Tibial nerve (tissue), 4 donors: Measurements from ENCODE around the gene MAGEF1. TPM values are rescaled to one million over a fixed set of nuclear protein-coding genes. Genes with fewer than 3 reads are reported as not detected.

Source experiments
- DNase-seq, 2 donors: peaks; one replicate each; pipeline ENCODE4 v3.0.0-alpha.2; 2019; ENCODE audit warnings: low spot score in 2 of 2
- H3K27ac ChIP-seq, 4 donors: fragments of 200-600 bp; sonication (generic) in 3 of 4; one replicate each; pipeline ENCODE4 v1.5.1; 2017 to 2019; ENCODE audit warnings: mild to moderate bottlenecking in 1 of 4
- H3K27me3 ChIP-seq, 2 donors: fragments of 200-600 bp; sonication (generic) in 1 of 2; one replicate each; pipeline versions ENCODE4 v1.5.1 to v1.6.0; 2017 to 2019
- H3K36me3 ChIP-seq, 3 donors: fragments of 200-600 bp; sonication (generic); one replicate each; pipeline ENCODE4 v1.5.1; 2018 to 2019
- H3K4me1 ChIP-seq, 4 donors: fragments of 200-600 bp; sonication (generic) in 3 of 4; one replicate each; pipeline ENCODE4 v1.5.1; 2017 to 2019
- H3K4me3 ChIP-seq, 4 donors: fragments of 200-600 bp; sonication (generic) in 3 of 4; one replicate each; pipeline ENCODE4 v1.5.1; 2017 to 2019; ENCODE audit warnings: mild to moderate bottlenecking in 1 of 4, moderate library complexity in 1 of 4
- H3K9me3 ChIP-seq, 4 donors: fragments of 200-600 bp; sonication (generic) in 3 of 4; one replicate each; pipeline ENCODE4 v1.5.1; 2017 to 2019
- EP300 ChIP-seq, 2 donors: sonication (generic); formaldehyde crosslinking; IDR thresholded peaks; one replicate each; pipeline ENCODE4 v1.6.1; 2017; ENCODE audit warnings: antibody characterized with exemption in 2 of 2, mild to moderate bottlenecking in 1 of 2
- POLR2A ChIP-seq, 2 donors: fragments of 450-650 bp; IDR thresholded peaks; one replicate each; pipeline ENCODE4 v1.6.1; 2017; ENCODE audit warnings: antibody characterized with exemption in 2 of 2, mild to moderate bottlenecking in 2 of 2, moderate library complexity in 2 of 2
- WGBS, 2 donors: methylation state at CpG; one replicate each; pipeline ENCODE4 v1.1.5; 2018; 5-methylcytosine and 5-hydroxymethylcytosine counted together
- total RNA-seq, 4 donors: library from RNA; depleted of rRNA; stranded (reverse); fragments of >200 nt; gene quantifications; one replicate each; pipeline ENCODE4 v1.1.0, GENCODE V29; 2016
- TF ChIP-seq, protein P1 (sequence below), 5 experiments: fragments of 200-600 bp in 3 of 5; fragments of 450-650 bp in 2 of 5; sonication (generic) in 3 of 5; IDR thresholded peaks; one replicate each; pipeline ENCODE4 v1.5.1; 2016 to 2019; ENCODE audit warnings: antibody characterized with exemption in 5 of 5, mild to moderate bottlenecking in 3 of 5, moderate library complexity in 2 of 5

The MAGEF1 gene
- total RNA-seq, 4 donors from 2014 or later: 29.6 to 48.1 (median 42.4) TPM

DNA sequence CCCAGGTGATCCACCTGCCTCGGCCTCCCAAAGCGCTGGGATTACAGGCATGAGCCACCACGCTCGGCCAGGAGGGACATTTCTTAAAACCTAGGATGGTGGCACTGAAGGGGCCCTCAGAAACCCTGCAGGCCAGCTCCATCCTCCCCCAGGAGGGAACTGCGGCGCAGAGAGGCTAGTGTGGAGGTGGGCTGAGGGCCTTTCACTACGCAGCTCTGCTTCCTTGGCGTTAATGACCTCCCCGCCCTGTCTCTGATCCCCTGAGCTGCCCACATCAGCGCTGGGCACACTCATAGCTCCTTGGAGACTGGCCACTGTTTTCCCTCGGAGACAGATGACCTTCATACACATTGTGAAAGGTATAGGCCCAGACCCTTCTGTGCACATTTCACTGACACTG lies 46.2 kb upstream of the MAGEF1 start:
- TF ChIP-seq, protein P1, sequence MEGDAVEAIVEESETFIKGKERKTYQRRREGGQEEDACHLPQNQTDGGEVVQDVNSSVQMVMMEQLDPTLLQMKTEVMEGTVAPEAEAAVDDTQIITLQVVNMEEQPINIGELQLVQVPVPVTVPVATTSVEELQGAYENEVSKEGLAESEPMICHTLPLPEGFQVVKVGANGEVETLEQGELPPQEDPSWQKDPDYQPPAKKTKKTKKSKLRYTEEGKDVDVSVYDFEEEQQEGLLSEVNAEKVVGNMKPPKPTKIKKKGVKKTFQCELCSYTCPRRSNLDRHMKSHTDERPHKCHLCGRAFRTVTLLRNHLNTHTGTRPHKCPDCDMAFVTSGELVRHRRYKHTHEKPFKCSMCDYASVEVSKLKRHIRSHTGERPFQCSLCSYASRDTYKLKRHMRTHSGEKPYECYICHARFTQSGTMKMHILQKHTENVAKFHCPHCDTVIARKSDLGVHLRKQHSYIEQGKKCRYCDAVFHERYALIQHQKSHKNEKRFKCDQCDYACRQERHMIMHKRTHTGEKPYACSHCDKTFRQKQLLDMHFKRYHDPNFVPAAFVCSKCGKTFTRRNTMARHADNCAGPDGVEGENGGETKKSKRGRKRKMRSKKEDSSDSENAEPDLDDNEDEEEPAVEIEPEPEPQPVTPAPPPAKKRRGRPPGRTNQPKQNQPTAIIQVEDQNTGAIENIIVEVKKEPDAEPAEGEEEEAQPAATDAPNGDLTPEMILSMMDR (IDR thresholded peaks at IDR 0.05): no peak
- TF ChIP-seq POLR2A (IDR thresholded peaks at IDR 0.05): no peak
- TF ChIP-seq EP300 (IDR thresholded peaks at IDR 0.05): no peak
- Histone ChIP-seq H3K27ac (no peak overlapping the region), H3K9me3 (no peaks in the 10 kb centered on the region), H3K27me3 (no peaks in the 10 kb centered on the region), H3K4me1 (peaks cover 0 to 24% (median 3%) of the 10 kb centered on the region in 4 donors), H3K4me3 (no peak overlapping the region), H3K36me3 (no peaks in the 10 kb centered on the region)
- DNase-seq: no peak
- WGBS, 2 donors: 95 to 99% methylated on average over 11 of the region's 11 CpGs

- no peaks in the 10 kb centered on the region for H3K36me3 ChIP-seq
- TF ChIP-seq, protein P1 (IDR thresholded peaks at IDR 0.05): no peak
- TF ChIP-seq POLR2A (IDR thresholded peaks at IDR 0.05) (no peak), EP300 (IDR thresholded peaks at IDR 0.05) (no peak)
- no peaks in the 10 kb centered on the region for H3K27me3 ChIP-seq
- peak; percentile 26 to 37 for DNase-seq
- no peaks in the 10 kb centered on the region for H3K9me3 ChIP-seq
- peak overlapping the region in 1 of 4 donors; percentile 43 for H3K27ac ChIP-seq
- WGBS, 2 donors: 48 to 52% methylated on average over 17 of the region's 17 CpGs
- peaks cover 0 to 24% (median 3%) of the 10 kb centered on the region in 4 donors for H3K4me1 ChIP-seq
- H3K4me3 ChIP-seq: no peak overlapping the region
Measured at GRCh38 chr3:184757022-184757651, 45.3 kb upstream of the MAGEF1 start.

DNA sequence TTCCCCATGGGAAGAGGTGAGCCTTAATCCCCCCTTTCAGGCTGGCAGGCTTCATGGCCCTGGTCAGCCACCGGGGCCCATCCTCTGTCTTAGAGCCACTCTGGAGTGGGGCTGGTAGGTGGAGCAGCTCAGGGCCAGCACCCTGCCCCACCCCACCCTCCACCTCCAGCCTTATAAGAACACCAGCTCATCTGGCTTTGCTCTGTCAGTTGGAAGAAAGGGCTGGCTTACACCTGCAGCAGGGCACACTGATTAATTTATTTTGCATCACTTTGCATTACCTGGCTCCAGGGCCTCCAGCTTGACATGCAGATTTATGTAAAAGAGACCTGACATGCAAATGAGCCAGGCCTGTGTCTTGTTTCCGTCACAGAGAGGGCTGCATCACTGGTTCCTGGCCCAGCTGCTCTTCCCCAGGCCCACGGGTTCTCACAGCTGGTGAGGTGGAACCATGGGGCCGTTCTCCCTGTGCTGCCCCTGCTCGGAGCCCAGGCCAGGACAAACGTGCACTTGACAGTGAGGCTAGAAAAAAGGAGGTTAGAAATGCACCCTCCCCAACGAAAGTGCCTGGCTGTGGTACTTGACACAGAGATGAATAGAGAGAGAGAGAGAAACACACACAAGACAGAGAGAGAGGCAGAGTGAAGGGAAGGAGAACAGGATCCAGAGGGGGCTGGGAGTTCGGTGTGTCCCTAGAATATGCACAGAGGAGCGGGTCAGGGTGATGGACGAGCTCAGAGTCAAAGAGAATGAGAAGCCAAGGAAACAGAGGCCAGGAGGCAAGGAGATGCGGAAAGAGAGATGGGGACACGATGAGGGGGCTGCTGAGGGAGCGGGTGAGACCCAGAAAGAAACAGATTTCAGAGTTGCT lies 44.5 kb upstream of the MAGEF1 start:
- 39% methylated on average over 12 to 13 of the region's 13 CpGs for WGBS, 2 donors
- Histone ChIP-seq H3K4me1 (peaks cover 0 to 20% (median 3%) of the 10 kb centered on the region in 4 donors), H3K27ac (peak overlapping the region in 2 of 4 donors; percentile 6 to 40), H3K27me3 (no peaks in the 10 kb centered on the region), H3K9me3 (no peaks in the 10 kb centered on the region), H3K36me3 (no peaks in the 10 kb centered on the region), H3K4me3 (no peak overlapping the region)
- no peak for TF ChIP-seq EP300 (IDR thresholded peaks at IDR 0.05)
- TF ChIP-seq POLR2A (IDR thresholded peaks at IDR 0.05): no peak
- TF ChIP-seq, protein P1 (IDR thresholded peaks at IDR 0.05): no peak
- DNase-seq: no peak

GRCh38 chr3:184755315-184755731 lies 43.5 kb upstream of the MAGEF1 start:
- Histone ChIP-seq H3K4me1 (peaks cover 0 to 12% (median 3%) of the 10 kb centered on the region in 4 donors), H3K9me3 (no peaks in the 10 kb centered on the region), H3K27ac (no peak overlapping the region), H3K4me3 (no peak overlapping the region), H3K36me3 (no peaks in the 10 kb centered on the region), H3K27me3 (no peaks in the 10 kb centered on the region)
- WGBS, 2 donors: 76 to 88% methylated on average over 7 to 8 of the region's 8 CpGs
- TF ChIP-seq EP300 (IDR thresholded peaks at IDR 0.05) (no peak), POLR2A (IDR thresholded peaks at IDR 0.05) (no peak)
- TF ChIP-seq, protein P1 (IDR thresholded peaks at IDR 0.05): no peak
- DNase-seq: no peak

DNA sequence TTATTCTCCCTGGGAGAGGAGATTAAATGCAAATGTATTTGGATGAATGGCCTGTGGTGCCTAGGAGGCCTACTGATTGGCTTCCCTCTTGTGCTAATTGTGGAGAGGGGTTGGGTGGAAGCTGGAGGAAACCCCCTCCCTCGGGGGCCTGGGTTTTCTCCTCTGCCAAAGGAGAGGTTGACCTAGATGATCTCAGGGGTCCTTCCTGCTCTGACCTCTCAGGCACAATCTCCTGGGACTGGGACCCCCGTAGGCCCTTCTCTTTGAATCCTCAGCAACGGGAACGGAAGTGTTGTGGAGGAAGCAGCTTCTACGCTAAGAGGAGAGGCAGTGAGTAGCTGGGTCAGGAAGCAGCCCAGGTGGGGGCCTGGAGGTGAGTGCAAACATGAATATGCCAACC lies 40.5 kb upstream of the MAGEF1 start:
- Histone ChIP-seq H3K4me1 (peaks cover 0 to 9% (median 3%) of the 10 kb centered on the region in 4 donors), H3K36me3 (no peaks in the 10 kb centered on the region), H3K9me3 (no peaks in the 10 kb centered on the region), H3K27me3 (peaks cover 0 to 4% of the 10 kb centered on the region in 2 donors), H3K4me3 (no peak overlapping the region), H3K27ac (no peak overlapping the region)
- 64 to 73% methylated on average over 5 of the region's 5 CpGs for WGBS, 2 donors
- no peak for TF ChIP-seq EP300 (IDR thresholded peaks at IDR 0.05)
- TF ChIP-seq, protein P1 (IDR thresholded peaks at IDR 0.05): no peak
- no peak for TF ChIP-seq POLR2A (IDR thresholded peaks at IDR 0.05)
- DNase-seq: no peak
